Activated CD8-positive, alpha-beta memory T cell treated with anti-CD3 and anti-CD28 coated beads for 4 hours (primary cell): ENCODE results near the gene PHYH.
"Not testable (repeated sequence)": the region's sequence is repeated elsewhere in the genome, so short reads cannot be mapped to it uniquely, and the experiment has no call there.

Source experiments
- DNase-seq, 2 donors: peaks; one replicate each; pipeline ENCODE4 v3.0.0-alpha.2; 2020; ENCODE audit warnings: low read depth in 2 of 2

PHYH gene

GRCh38 chr10:13321576-13321975 lies 21.7 kb upstream of the PHYH start:
- DNase-seq = no peak

GRCh38 chr10:13319166-13319565 lies 19.3 kb upstream of the PHYH start:
- no peak for DNase-seq

GRCh38 chr10:13317474-13317873 lies 17.6 kb upstream of the PHYH start:
- no peak for DNase-seq

- DNase-seq = no peak
Observed at GRCh38 chr10:13316635-13317311, 16.9 kb upstream of the PHYH start.

GRCh38 chr10:13315361-13315760 lies 15.5 kb upstream of the PHYH start:
- no peak for DNase-seq

- DNase-seq = no peak
Observed at GRCh38 chr10:13311177-13311575, 11.3 kb upstream of the PHYH start.

- no peak for DNase-seq
Observed at GRCh38 chr10:13310518-13311176, 10.8 kb upstream of the PHYH start.

- no peak for DNase-seq
Observed at GRCh38 chr10:13309792-13310191, 9.9 kb upstream of the PHYH start.

GRCh38 chr10:13308096-13308495 lies 8.2 kb upstream of the PHYH start:
- DNase-seq = no peak

- DNase-seq = no peak
Observed at GRCh38 chr10:13306103-13306502, 6.2 kb upstream of the PHYH start.

- DNase-seq = no peak
Observed at GRCh38 chr10:13302821-13303555, 3.1 kb upstream of the PHYH start.

- DNase-seq = no peak
Observed at GRCh38 chr10:13298748-13299436, 972 bp downstream of the PHYH start.

- DNase-seq = no peak
Observed at GRCh38 chr10:13296476-13296875, 3.4 kb downstream of the PHYH start.

- DNase-seq = no peak
Observed at GRCh38 chr10:13294784-13295183, 5.1 kb downstream of the PHYH start.

GRCh38 chr10:13291821-13292773 lies 7.8 kb downstream of the PHYH start:
- no peak for DNase-seq

- no peak for DNase-seq
Observed at GRCh38 chr10:13291061-13291460, 8.8 kb downstream of the PHYH start.

- DNase-seq = no peak
Observed at GRCh38 chr10:13284050-13284449, 15.8 kb downstream of the PHYH start.

GRCh38 chr10:13282348-13282747 lies 17.5 kb downstream of the PHYH start:
- DNase-seq = not testable (repeated sequence)

GRCh38 chr10:13276749-13277365 lies 23.0 kb downstream of the PHYH start:
- DNase-seq = no peak

GRCh38 chr10:13276146-13276545 lies 23.7 kb downstream of the PHYH start:
- not testable (repeated sequence) for DNase-seq

- no peak for DNase-seq
Observed at GRCh38 chr10:13272164-13272571, 27.7 kb downstream of the PHYH start.
